HepG2 (cell line): ENCODE results near the gene LAMTOR1. TPM values are rescaled to one million over a fixed set of nuclear protein-coding genes. Genes with fewer than 3 reads are reported as not detected.

Experiments
- DNMT1 ChIP-seq: sonication (generic); formaldehyde crosslinking; IDR thresholded peaks from 2 replicates; pipeline ENCODE4 v1.5.1; 2020; ENCODE audit warnings: mild to moderate bottlenecking, missing genetic modification reagents
- JARID2 ChIP-seq: sonication (generic); formaldehyde crosslinking; IDR thresholded peaks from 2 replicates; pipeline ENCODE4 v1.8.1; 2023; ENCODE audit warnings: missing genetic modification reagents, inconsistent platforms; ENCODE audit not compliant: insufficient replicate concordance
- KDM5A ChIP-seq: fragments of 200-600 bp; sonication (generic); IDR thresholded peaks from 2 replicates; pipeline ENCODE4 v1.7.0; 2018; ENCODE audit warnings: antibody characterized with exemption, mild to moderate bottlenecking, low read length, borderline replicate concordance
- MXI1 ChIP-seq: IDR thresholded peaks from 3 replicates; pipeline ENCODE4 v1.6.1; 2012; ENCODE audit warnings: low read depth, low read length, inconsistent platforms, borderline replicate concordance
- RFXANK ChIP-seq: IDR thresholded peaks from 2 replicates; pipeline ENCODE4 v1.6.1; 2016
- SRSF9 ChIP-seq: fragments of 200-400 bp; formaldehyde crosslinking; IDR thresholded peaks from 2 replicates; pipeline ENCODE4 v1.6.1; 2018; ENCODE audit warnings: borderline replicate concordance, mild to moderate bottlenecking, low read depth, low read length; ENCODE audit not compliant: insufficient read depth, poor library complexity, severe bottlenecking
- TBL1XR1 ChIP-seq: fragments of 150-350 bp; IDR thresholded peaks from 2 replicates; pipeline ENCODE4 v1.6.1; 2014; ENCODE audit warnings: borderline replicate concordance, low read length; ENCODE audit not compliant: partially characterized antibody
- TSC22D2 ChIP-seq: sonication (generic); formaldehyde crosslinking; IDR thresholded peaks from 2 replicates; pipeline ENCODE4 v1.5.1; 2020; ENCODE audit warnings: missing genetic modification reagents, mild to moderate bottlenecking, borderline replicate concordance
- WIZ ChIP-seq: sonication (generic); formaldehyde crosslinking; IDR thresholded peaks from 2 replicates; pipeline ENCODE4 v1.5.1; 2020; ENCODE audit warnings: mild to moderate bottlenecking, missing genetic modification reagents
- ZBTB43 ChIP-seq: sonication (generic); formaldehyde crosslinking; conservative IDR thresholded peaks from 2 replicates; pipeline ENCODE4 v1.4.0; 2020; ENCODE audit warnings: missing genetic modification reagents
- ZFP91 ChIP-seq: sonication (generic); formaldehyde crosslinking; IDR thresholded peaks from 2 replicates; pipeline ENCODE4 v1.9.0; 2022; ENCODE audit warnings: missing genetic modification reagents, mild to moderate bottlenecking, borderline replicate concordance
- ZNF251 ChIP-seq: sonication (generic); formaldehyde crosslinking; IDR thresholded peaks from 2 replicates; pipeline ENCODE4 v1.9.0; 2021; ENCODE audit warnings: mild to moderate bottlenecking, missing genetic modification reagents
- ZNF281 ChIP-seq: sonication (generic); formaldehyde crosslinking; IDR thresholded peaks from 2 replicates; pipeline ENCODE4 v1.4.0; 2020; ENCODE audit warnings: missing genetic modification reagents, borderline replicate concordance
- ZNF30 ChIP-seq: sonication (generic); formaldehyde crosslinking; IDR thresholded peaks from 2 replicates; pipeline ENCODE4 v1.5.0; 2020; ENCODE audit warnings: mild to moderate bottlenecking, missing genetic modification reagents
- ZNF574 ChIP-seq: sonication (generic); formaldehyde crosslinking; IDR thresholded peaks from 2 replicates; pipeline ENCODE4 v1.4.0; 2020; ENCODE audit warnings: missing genetic modification reagents
- ZNF724P ChIP-seq: sonication (generic); formaldehyde crosslinking; IDR thresholded peaks from 2 replicates; pipeline ENCODE4 v1.8.0; 2022; ENCODE audit warnings: missing genetic modification reagents, borderline replicate concordance
- ZNF746 ChIP-seq: sonication (generic); formaldehyde crosslinking; IDR thresholded peaks from 2 replicates; pipeline ENCODE4 v1.8.0; 2022; ENCODE audit warnings: mild to moderate bottlenecking, missing genetic modification reagents
- polyA plus RNA-seq, 8 experiments: library from polyadenylated mRNA; depleted of rRNA in 3 of 8; stranded (reverse) in 7 of 8; unstranded in 1 of 8; fragments of >200 nt; fragmentation: Illumina TruSeq in 4 of 8; extraction: Trizol in 4 of 8; gene quantifications; 2 replicates each; pipeline versions ENCODE4 v1.2.1 to v1.2.3, GENCODE V29; 2011 to 2016; ENCODE audit warnings: low read depth in 4 of 8, missing spikeins in 1 of 8, mixed read lengths in 1 of 8; ENCODE audit not compliant: insufficient read depth in 1 of 8
- total RNA-seq, 5 experiments: library from RNA; depleted of rRNA; stranded (reverse); fragments of >200 nt; fragmentation: Illumina TruSeq; extraction: Trizol; gene quantifications; 2 replicates each; pipeline ENCODE4 v1.2.3, GENCODE V29; 2016; ENCODE audit warnings: low read depth in 1 of 5

The LAMTOR1 gene
- total and polyA plus RNA-seq, 2 of the 13 experiments (the other 11 are each of a cell fraction or from before 2014, with no cell fraction given), result 60.4 to 66.0 TPM

GRCh38 chr11:72102946-72103753 is at the start of gene LAMTOR1 (continued):
- peak; percentile 23; the same call in 1 of the 2 replicates for TF ChIP-seq ZNF746 (CRISPR knock-in tag)
- no peak for TF ChIP-seq RFXANK
- no peak for TF ChIP-seq WIZ (CRISPR knock-in tag)
- TF ChIP-seq TSC22D2 (CRISPR knock-in tag), result no peak; the same call in 1 of the 2 replicates
- no peak for TF ChIP-seq ZNF30 (CRISPR knock-in tag)
- TF ChIP-seq MXI1, result peak; percentile 47; the same call in 1 of the 3 replicates
- TF ChIP-seq ZNF724P (CRISPR knock-in tag), result no peak
- TF ChIP-seq ZNF574 (CRISPR knock-in tag), result peak; percentile 69
- TF ChIP-seq ZFP91 (CRISPR knock-in tag), result peak; percentile 47; the same call in 1 of the 2 replicates
- no peak for TF ChIP-seq ZNF251 (CRISPR knock-in tag)
- no peak for TF ChIP-seq DNMT1 (CRISPR knock-in tag)
- TF ChIP-seq ZNF281 (CRISPR knock-in tag), result peak; percentile 57; the same call in 1 of the 2 replicates
- TF ChIP-seq KDM5A, result peak; percentile 88
- TF ChIP-seq TBL1XR1, result peak; percentile 11
- TF ChIP-seq ZBTB43 (CRISPR knock-in tag), result peak; percentile 58; the same call in 1 of the 2 replicates
- peak; percentile 66 for TF ChIP-seq JARID2 (CRISPR knock-in tag)
- TF ChIP-seq SRSF9, result no peak
